GM12891 (cell line): ENCODE results near the gene ARID4B.

Source experiments
- POLR2A ChIP-seq: IDR thresholded peaks from 2 replicates; pipeline ENCODE4 v1.6.1; 2011; ENCODE audit warnings: low read depth, low read length, control low read depth
- POLR2AphosphoS5 ChIP-seq: IDR thresholded peaks from 2 replicates; pipeline ENCODE4 v1.6.1; 2011; ENCODE audit warnings: low read depth, low read length, control low read depth
- SPI1 ChIP-seq: IDR thresholded peaks from 2 replicates; pipeline ENCODE4 v1.6.1; 2011; ENCODE audit warnings: low read depth, low read length, control low read depth
- TAF1 ChIP-seq: IDR thresholded peaks from 2 replicates; pipeline ENCODE4 v1.6.1; 2011; ENCODE audit warnings: low read depth, low read length, control low read depth

GRCh38 chr1:235289859-235290739 is 37.9 kb downstream of the ARID4B start:
- TF ChIP-seq TAF1 (no peak), POLR2AphosphoS5 (no peak), POLR2A (no peak), SPI1 (no peak)
